ENCODE data around the gene OR1L6. TPM values are rescaled to one million over a fixed set of nuclear protein-coding genes. Genes with fewer than 3 reads are reported as not detected.
A peak's percentile ranks its signal among the peaks of the same experiment; 100 is the strongest.

Gene OR1L6
- total and polyA plus RNA-seq, 9 of the 15 experiments (the other 6 are each of a cell fraction or from before 2014, with no cell fraction given), result not detected

DNA sequence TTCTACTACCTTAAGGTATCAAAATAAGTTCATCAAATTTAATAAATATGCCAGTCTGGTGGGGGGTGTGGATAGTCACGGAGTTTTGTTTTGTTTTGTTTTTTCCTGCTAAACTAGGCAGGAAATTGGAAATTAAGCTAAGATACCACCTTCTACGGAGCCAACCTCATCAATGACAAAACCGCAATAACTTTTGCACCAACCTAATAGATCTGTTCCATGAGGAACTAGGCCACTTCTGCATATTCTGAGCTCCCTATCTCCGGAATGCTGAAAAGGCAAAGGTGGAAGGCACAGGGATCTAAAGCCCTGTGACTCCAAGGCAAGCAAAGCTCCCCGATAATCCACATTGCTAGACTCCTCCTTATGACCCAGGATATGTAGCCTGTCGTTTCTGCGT, 24.1 kb upstream of the OR1L6 start (continued):
- TF ChIP-seq, protein P1, sequence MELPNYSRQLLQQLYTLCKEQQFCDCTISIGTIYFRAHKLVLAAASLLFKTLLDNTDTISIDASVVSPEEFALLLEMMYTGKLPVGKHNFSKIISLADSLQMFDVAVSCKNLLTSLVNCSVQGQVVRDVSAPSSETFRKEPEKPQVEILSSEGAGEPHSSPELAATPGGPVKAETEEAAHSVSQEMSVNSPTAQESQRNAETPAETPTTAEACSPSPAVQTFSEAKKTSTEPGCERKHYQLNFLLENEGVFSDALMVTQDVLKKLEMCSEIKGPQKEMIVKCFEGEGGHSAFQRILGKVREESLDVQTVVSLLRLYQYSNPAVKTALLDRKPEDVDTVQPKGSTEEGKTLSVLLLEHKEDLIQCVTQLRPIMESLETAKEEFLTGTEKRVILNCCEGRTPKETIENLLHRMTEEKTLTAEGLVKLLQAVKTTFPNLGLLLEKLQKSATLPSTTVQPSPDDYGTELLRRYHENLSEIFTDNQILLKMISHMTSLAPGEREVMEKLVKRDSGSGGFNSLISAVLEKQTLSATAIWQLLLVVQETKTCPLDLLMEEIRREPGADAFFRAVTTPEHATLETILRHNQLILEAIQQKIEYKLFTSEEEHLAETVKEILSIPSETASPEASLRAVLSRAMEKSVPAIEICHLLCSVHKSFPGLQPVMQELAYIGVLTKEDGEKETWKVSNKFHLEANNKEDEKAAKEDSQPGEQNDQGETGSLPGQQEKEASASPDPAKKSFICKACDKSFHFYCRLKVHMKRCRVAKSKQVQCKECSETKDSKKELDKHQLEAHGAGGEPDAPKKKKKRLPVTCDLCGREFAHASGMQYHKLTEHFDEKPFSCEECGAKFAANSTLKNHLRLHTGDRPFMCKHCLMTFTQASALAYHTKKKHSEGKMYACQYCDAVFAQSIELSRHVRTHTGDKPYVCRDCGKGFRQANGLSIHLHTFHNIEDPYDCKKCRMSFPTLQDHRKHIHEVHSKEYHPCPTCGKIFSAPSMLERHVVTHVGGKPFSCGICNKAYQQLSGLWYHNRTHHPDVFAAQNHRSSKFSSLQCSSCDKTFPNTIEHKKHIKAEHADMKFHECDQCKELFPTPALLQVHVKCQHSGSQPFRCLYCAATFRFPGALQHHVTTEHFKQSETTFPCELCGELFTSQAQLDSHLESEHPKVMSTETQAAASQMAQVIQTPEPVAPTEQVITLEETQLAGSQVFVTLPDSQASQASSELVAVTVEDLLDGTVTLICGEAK (IDR thresholded peaks at IDR 0.05), result peak; percentile 56; the same call in 1 of the 2 replicates
- TF ChIP-seq, protein P1 (CRISPR knock-in tag; IDR thresholded peaks at IDR 0.05), result no peak

All from K562 (cell line).